Renal cortical epithelial cell (primary cell): Measurements from ENCODE around the gene TMEM54. TPM values are rescaled to one million over a fixed set of nuclear protein-coding genes. Genes with fewer than 3 reads are reported as not detected.

Experiments
- DNase-seq: peaks from one replicate; pipeline ENCODE4 v3.0.0-alpha.2; 2011; ENCODE audit warnings: low read depth
- total RNA-seq: library from RNA; depleted of rRNA; stranded (reverse); fragments of >200 nt; gene quantifications from 2 replicates; pipeline ENCODE4 v1.2.3, GENCODE V29; 2014

The TMEM54 gene
- 111 and 122 TPM in 2 replicates for total RNA-seq

- DNase-seq, result no peak
These were observed at the start of gene TMEM54 for GRCh38 chr1:32900956-32901822. TMEM54 (minus strand) TSS chr1:32901389; CDS start chr1:32901238, 151 bp downstream.

DNA sequence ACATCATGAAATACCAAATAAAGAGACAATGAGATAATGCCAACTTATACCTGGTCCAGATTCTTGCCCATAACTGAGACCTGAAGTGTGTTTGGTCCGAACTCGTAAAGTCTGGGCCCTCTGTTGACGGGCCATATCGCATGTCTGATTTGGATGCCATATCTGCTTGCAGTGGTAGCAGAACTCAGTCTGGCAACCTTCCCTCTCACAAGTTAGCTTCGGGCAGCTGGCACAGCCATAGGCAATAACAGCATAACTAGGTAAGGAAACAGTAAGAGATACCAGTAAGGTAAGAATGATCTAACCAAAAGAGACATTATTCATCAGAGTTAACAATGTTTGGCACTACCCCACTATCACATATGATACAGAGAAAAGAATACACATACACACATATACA is 48.3 kb upstream of the TMEM54 start:
- no peak for DNase-seq

DNA sequence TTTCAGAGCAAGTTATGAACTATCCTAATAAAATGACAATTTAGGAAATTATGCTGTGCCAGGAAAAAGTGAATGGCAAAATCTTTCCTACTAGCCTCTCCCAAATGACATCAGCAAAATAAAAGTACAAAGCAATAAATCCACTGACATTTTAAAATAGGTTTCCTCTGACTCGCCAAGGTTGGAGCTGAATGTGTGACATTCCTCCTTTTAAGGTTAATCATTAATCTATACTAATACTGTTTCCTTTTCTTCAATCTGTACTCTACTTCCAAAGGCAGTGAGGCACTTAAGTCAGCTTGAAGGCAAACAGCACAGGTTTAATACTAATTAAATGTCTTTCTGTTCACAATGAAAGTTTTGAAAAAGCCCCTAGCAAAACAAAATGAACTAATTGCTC is 47.7 kb upstream of the TMEM54 start:
- peak; percentile 97 for DNase-seq

DNA sequence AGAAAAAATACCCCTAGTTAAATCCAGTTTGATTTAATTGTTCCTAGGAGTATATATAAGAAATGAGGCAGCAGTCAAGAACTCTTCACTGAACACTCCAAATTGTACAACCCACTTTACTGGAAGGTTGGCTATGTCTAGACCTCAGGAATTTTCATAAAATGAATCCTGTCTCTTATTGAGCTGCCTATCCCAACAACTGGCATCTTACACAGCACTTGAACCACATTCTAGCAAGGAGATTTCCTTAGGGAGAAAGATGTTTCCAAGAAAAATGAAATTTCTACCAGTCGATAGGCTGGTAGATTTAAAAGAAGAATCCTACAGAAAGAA is 47.2 kb upstream of the TMEM54 start:
- no peak for DNase-seq

DNA sequence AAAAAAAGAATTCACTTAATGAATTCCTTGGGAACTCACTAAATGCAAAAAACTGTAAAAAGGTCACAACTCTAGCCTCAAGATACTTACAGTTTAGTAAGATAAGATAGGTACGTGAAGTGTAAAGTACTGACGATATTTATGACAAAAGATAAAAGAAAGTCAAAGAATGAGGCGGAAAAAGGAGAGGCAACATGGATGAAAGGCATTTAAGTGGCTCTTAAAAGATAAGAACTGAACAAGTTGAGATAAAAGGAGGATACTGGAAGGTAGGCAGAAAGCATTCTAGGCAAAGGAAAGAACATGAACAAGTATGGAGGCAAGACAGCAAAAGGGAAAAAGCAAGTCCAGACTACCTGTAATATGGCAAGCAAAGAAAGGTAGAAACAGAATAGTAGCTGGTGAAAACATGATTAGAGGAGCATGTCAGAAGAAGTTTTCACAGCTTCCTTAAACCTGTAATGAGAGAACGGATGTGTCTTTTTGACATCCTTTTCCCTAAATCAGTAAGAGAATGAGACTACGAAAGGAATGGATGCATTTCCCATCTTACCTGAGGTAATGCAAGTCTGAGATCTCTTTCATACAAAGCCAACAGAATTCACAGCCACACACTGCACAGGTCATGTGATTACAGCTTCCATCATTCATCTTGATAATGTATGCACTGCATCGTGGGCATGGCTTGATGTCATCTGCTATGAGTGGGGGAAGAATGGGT is 46.6 kb upstream of the TMEM54 start:
- DNase-seq, result no peak

- no peak for DNase-seq
These were observed 45.2 kb upstream of the TMEM54 start for GRCh38 chr1:32946413-32946812.

- no peak for DNase-seq
These were observed 43.0 kb upstream of the TMEM54 start for GRCh38 chr1:32944180-32944579.

- DNase-seq, result peak; percentile 86
These were observed 38.6 kb upstream of the TMEM54 start for GRCh38 chr1:32939655-32940371.

- DNase-seq, result peak; percentile 66
These were observed 35.9 kb upstream of the TMEM54 start for GRCh38 chr1:32937061-32937460.

DNA sequence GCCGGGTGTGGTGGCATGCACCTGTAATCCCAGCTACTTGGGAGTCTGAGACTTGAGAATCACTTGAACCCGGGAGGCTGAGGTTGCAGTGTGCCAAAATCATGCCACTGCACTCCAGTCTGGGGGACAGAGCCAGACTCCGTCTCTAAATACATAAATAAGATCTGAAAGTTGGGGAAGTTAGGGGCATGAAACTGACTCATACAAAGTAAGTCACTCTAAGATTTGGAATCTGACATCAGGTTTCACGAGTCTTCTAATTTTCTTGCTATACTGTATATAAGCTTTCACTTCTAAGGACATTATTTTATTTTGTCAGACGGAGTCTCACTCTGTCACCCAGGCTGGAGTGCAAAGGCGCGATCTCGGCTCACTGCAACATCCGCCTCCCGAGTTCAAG is 33.3 kb upstream of the TMEM54 start:
- no peak for DNase-seq

DNA sequence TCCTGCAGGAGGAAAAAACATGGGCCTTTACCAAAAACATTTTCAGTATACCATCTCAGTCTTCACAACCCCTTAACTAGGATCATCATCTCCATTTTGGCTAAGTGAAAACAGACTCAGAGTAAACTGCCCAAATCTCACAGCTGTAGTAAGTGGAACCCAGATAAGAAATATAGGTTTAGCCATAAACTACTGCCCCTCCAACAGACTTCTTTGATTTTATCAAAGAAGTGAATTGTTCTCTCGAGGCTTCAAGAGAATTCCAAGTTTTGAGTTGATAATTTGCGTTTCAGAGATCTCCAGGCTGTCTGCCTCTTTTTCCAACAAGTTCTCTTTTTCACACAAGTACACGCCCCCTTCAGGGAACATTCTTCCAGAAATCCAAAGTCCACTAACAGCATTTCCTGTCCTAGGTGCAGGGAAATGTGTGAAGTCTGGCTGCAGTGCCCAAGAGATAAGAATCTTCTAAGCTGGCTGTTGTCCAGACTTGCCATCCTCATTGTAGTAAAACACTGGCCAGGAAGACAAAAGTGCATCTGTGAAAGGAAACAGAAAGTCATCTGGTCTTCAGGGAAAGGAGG is 32.6 kb upstream of the TMEM54 start:
- peak; percentile 74 for DNase-seq

GRCh38 chr1:32931760-32932159 is 30.6 kb upstream of the TMEM54 start:
- DNase-seq, result no peak

DNA sequence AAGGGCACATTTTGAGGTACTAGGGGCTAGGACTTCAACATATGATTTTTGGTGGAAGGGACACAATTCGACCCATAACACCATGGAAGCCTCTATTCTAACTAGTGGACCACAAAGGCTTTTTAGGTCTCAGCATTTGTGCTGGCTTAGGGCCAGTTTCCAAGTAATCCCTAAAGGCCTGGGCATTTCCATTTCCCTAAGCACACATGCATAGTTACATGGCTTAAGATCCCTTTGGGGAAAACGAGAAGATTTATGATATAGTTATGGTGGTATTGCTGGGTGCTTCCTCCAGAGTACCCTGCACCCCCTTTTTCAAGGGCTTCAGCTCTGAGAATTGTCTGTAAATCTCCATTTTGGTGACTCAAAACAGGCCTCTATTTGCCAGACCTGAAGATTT is 28.2 kb upstream of the TMEM54 start:
- no peak for DNase-seq

GRCh38 chr1:32928715-32929114 is 27.5 kb upstream of the TMEM54 start:
- DNase-seq, result no peak

DNA sequence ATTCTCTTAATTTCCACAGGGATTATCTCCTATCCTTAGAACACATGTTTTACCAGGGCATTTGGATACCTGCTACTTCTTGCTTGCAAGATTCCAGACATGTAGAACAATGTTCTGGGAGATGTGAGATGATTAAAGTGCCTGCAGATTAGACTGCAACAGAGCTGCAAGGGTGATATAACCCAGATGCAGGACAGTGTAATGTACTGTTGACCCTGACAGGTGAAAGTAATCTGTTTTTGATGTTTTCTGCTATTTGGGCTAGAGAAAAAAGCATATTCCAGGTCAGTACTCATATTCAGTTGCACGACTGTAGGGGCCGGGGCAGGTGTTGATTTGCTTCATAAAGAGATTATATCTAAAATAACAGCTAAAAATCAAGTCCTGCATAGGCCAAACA is 27.1 kb upstream of the TMEM54 start:
- DNase-seq, result no peak

DNA sequence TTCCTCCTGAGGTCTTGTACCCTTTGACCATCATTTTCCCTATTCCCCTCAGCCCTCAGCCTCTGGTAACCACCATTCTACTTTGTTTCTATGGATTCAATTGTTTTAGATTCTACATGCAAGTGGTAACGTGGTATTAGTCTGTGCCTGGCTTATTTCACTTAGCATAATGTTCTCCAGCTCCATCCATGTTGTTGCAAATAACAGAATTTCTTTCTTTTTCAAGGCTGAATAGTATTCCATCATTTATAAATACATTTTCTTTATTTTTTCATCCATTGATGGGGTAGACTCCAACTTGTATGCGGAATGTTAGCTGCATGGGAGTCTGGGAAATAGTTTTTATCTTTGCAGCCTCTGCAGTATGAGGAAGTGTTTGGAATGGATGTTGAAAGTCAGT is 26.3 kb upstream of the TMEM54 start:
- no peak for DNase-seq

- no peak for DNase-seq
These were observed 25.4 kb upstream of the TMEM54 start for GRCh38 chr1:32926562-32926961.

- peak; percentile 59 for DNase-seq
These were observed 24.4 kb upstream of the TMEM54 start for GRCh38 chr1:32925403-32926162.

DNA sequence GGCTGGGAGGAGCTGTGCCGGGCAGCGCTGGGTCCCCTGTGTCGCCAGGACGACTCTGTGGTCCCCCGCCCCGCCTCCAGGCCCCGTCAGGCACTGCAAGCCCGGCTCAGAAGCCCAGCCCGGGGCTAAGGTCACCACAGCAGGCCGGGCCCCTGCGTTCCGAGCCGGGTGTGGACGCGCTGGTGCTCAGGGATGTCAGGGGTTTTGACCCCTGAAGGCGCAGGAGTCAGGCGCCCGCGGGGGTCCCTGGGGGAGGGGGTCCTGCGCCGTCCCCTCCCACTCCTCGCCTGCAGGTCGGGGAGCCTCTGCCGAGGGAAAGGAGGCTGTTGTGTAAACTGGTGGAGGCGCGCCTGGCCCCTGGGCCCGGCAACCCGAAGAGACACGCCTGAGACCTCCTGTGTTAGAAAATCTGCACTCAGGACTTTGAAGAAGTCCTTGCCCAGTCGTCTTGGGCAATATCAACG is 23.7 kb upstream of the TMEM54 start:
- no peak for DNase-seq

- DNase-seq, result no peak
These were observed 19.6 kb upstream of the TMEM54 start for GRCh38 chr1:32920833-32921232.
